ENCODE results near the gene RPRD1B.

RPRD1B gene

GRCh38 chr20:38120625-38120988 is 87.1 kb downstream of the RPRD1B start:
- DNase-seq (ENCODE audit: low read depth, low spot score) = no peak

DNA sequence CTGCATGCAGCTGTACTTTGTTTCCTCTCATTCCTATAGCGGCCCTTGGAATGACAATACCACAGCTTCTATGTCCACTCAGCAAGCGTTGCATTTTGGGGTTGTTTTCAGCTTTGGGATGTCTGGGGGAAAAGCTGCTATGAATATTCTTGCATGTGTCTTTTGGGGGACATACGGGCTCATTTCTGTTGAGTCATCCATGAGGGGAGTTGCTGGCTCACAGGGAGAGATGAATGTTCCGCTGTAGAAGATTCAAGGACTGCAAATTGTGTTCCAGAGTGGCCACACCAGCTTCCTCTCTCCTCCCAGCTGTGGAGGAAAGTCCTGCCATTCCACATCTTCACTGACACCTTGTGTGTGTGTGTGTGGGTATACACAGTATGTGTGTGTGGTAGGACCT is 88.2 kb downstream of the RPRD1B start:
- DNase-seq (ENCODE audit: low read depth, low spot score) = no peak

GRCh38 chr20:38123021-38123587 is 89.6 kb downstream of the RPRD1B start:
- DNase-seq (ENCODE audit: low read depth, low spot score) = no peak

DNA sequence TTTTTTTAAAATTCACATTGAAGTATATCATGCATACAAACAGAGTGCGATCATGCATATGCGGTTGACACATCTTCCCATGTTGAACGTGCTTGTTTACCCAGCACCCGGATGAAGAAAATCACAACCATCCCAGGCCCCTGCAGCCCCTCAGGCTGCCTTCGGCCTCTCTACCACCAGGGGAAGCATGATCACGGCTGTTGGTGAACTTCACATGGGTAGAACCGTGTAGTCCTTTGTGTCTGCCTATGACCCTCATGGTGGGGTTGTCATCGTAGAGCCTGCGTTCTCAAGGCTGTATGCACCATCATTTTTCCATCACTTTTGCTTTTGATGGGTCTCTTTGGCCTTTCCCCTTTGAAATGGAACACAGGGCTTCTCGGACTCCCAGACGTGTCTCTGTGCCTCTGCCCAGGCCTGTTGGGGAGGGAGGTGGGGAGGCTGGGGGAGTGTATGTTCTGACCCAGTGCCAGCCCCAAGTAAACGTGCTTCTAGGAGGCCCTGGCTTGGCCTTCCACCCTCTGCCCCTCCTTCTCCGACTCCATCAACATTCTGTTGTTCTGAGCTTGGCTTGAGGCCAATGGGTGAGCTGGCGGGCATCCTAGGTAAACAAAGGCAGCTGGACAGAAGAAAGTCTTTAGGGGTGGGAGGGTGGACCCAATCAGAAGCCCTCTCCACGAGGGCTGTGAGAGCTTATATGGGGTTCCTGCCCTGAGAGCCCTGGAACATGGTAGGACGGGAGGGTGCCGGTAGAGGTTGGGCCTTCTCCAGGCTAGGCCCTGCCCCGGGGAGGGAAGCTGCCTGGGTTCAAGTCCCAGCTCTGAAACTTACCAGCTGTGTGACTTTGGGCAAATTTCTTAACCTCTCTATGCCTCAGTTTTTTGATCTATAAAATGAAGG is 91.9 kb downstream of the RPRD1B start:
- no peak for DNase-seq (ENCODE audit: low read depth, low spot score)

DNA sequence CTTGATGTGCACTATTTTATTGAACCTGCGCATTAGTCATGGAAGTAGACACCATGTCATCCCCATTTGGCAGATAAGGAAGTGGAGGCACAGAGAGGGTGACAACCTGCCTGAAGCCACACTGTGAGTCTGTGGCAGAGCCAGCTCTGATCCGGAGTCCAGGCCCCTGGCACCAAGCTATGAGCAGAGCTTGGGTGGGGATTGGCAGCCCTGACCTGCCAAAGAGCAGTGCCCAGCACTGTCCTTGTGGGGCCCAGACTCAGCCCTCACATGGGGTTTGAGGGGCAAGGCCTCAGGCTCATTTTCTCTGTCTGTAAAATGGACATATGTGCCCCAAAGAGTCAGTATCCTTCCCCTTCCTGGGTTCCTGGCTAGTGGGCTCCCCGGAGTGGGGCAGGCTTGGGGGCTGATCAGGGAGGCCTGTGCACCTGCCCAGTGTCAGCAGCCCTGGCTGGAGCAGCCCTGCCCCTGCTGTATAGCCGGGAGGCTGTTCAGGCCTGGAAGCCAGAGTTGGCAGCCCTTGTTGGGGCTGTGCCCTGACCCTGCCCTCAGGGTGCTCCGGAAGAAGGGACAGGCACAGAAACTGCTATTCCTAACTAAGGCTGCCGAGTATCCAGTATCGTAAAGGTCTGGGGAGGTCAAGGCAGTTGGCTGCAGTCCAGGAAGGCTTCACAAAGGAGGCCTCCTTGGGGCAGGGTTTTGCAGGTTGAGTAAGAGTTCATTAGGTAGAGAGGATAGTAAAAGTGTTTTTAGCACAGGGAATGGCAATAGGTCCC is 92.8 kb downstream of the RPRD1B start:
- no peak for DNase-seq (ENCODE audit: low read depth, low spot score)

DNA sequence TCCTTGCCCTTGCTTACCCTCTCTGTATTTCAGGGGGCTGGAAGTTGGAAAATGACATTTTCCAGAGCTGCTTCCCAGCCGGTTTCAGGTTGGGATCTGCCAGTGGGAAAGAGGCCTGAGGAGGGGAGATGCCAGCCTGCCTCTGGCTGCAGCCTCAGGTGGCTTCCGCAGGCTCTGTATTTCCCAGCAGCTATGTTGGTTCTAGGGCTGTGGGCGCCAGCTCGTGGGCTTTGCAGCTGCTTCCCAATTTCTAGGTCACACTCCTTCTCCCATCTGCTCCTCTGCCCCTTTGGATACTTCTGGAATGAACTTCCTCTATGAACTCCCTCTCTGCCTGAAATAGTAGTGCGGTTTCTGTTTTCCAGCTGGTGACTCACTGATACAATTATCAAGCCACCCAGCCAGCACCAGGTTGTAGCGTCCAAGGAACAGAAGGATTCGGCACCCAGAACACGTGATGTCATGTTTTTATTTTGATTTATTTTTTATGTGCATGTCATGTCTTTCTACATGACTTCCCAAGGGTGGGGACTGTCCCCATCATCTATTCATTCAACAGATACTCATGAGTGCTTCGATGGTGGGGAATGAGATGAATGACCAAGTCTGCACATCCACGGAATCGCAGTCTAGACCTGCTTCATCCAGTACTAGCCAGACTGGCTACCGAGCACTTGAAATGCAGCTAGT is 93.5 kb downstream of the RPRD1B start:
- DNase-seq (ENCODE audit: low read depth, low spot score) = no peak

DNA sequence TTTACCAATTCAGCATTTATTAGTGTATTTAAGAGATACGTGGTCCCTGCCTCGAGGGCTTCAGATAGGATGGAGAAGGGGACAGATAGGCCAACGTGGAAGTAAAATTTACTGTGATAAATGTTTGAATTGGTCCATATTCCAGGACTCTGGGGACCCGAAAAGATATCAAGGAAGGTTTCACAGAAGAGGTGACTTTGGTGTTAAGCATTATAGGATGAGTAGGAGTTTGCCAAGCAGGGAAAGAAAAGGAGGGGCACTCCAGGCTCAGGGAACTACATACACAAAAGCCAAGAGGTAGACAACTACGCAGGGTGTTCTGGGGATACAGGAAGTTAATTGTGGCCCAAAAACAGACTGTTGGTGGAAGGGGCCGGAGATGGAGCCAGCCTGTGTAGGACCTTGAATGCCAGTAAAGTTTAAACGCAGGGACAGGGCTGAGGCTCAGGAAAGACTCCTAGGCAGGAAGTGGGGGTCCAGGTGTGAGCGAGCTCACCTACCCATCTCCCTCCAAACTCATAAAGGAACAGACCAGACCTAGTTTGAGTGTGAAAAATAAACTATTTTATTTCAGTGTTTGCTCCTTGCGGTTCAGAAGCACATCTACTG is 94.5 kb downstream of the RPRD1B start:
- no peak for DNase-seq (ENCODE audit: low read depth, low spot score)

- DNase-seq (ENCODE audit: low read depth, low spot score) = no peak
Measured at GRCh38 chr20:38128691-38129090, 95.1 kb downstream of the RPRD1B start.

- DNase-seq (ENCODE audit: low read depth, low spot score) = no peak
Measured at GRCh38 chr20:38129248-38129865, 95.8 kb downstream of the RPRD1B start.

- no peak for DNase-seq (ENCODE audit: low read depth, low spot score)
Measured at GRCh38 chr20:38129893-38130609, 96.5 kb downstream of the RPRD1B start.

GRCh38 chr20:38130687-38131587 is 97.4 kb downstream of the RPRD1B start:
- no peak for DNase-seq (ENCODE audit: low read depth, low spot score)

DNA sequence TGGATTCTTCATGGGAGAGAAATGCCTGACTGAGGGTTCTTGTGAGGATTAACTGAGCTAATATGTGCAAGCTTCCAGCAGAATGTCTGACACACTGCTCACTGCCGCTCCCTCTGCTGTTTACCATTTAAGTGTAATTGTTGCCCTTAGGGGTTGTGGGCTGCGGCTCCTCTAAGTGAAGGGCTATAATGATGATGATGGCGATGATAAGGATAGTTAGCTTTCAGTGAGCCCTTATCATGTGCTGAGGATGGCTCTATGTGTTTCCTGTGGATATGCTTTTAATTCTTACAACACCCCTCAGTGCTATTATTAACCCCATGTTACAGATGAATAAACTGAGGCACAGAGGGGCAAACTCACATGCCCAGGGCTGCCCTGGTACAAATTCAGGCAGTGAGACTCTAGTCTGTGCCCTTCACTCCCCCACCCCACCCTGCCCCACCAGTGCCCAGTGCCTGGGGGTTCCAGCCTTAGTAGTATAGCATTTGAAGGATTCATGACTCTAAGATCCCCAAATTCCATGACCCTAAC is 98.1 kb downstream of the RPRD1B start:
- DNase-seq (ENCODE audit: low read depth, low spot score) = no peak

- no peak for DNase-seq (ENCODE audit: low read depth, low spot score)
Measured at GRCh38 chr20:38132156-38132909, 98.8 kb downstream of the RPRD1B start.

GRCh38 chr20:38132910-38133501 is 99.5 kb downstream of the RPRD1B start:
- DNase-seq (ENCODE audit: low read depth, low spot score) = no peak

GRCh38 chr20:38133680-38134426 is 100.3 kb downstream of the RPRD1B start:
- no peak for DNase-seq (ENCODE audit: low read depth, low spot score)

- no peak for DNase-seq (ENCODE audit: low read depth, low spot score)
Measured at GRCh38 chr20:38134427-38135270, 101.1 kb downstream of the RPRD1B start.

Measured in iPS DF 19.7 (cell line).